HepG2 (cell line): ENCODE data around the gene IL6ST. TPM values are rescaled to one million over a fixed set of nuclear protein-coding genes. Genes with fewer than 3 reads are reported as not detected.
"Not testable (repeated sequence)": the region's sequence is repeated elsewhere in the genome, so short reads cannot be mapped to it uniquely, and the experiment has no call there.

Source experiments
- ATAC-seq: fragments of 200-7000 bp; cut with Tn5 transposase; 3 replicates; pipeline ENCODE4 v1.9.1; 2020; ENCODE audit warnings: mild to moderate bottlenecking, moderate library complexity
- BruUV-seq: library from RNA; stranded (reverse); fragments of 400-500 nt; replicated peaks from 2 replicates; lab custom pipeline; 2021; lab: Mats Ljungman, UMichigan
- CTCF ChIA-PET: fragments of 300-600 bp; formaldehyde crosslinking; extraction: SDS; loops from one replicate; lab custom pipeline; 2021; ENCODE audit warnings: low total read pairs, inconsistent platforms, low intra/inter-chr PET ratio; lab: Yijun Ruan, JAX
- POLR2A ChIA-PET: fragments of 350-600 bp; sonication (Branson Sonifier 250); formaldehyde crosslinking; loops from one replicate; lab custom pipeline; 2020; ENCODE audit warnings: antibody characterized with exemption, inconsistent platforms; lab: Yijun Ruan, JAX
- DNase-seq: peaks from one replicate; pipeline ENCODE4 v3.0.0-alpha.2; 2015; ENCODE audit warnings: low spot score
- FAIRE-seq: peaks from 3 replicates; lab custom pipeline; 2011; peaks lifted over from hg19 to GRCh38; lab: Jason Lieb, UNC
- H2AFZ ChIP-seq: one replicate; pipeline ENCODE4 v1.6.1; 2011; ENCODE audit warnings: low read length, inconsistent platforms
- H3K27ac ChIP-seq: fragments of 300-600 bp; 3 replicates; pipeline ENCODE4 v1.8.0; 2011; ENCODE audit warnings: mixed run types, mild to moderate bottlenecking, mixed read lengths, low read length, inconsistent platforms; ENCODE audit not compliant: insufficient read depth; ENCODE audit errors: extremely low read length
- H3K27me3 ChIP-seq, 2 experiments: fragments of 200-600 bp in 1 of 2; 2 replicates in 1 of 2; 3 replicates in 1 of 2; pipeline versions ENCODE4 v1.6.0 to v1.8.0; 2011; ENCODE audit warnings: low read length in 2 of 2, mild to moderate bottlenecking in 2 of 2, moderate library complexity in 2 of 2, inconsistent platforms in 1 of 2; ENCODE audit not compliant: insufficient read depth in 2 of 2, control insufficient read depth in 1 of 2
- H3K36me3 ChIP-seq, 2 experiments: fragments of 200-600 bp in 1 of 2; replicated peaks in 1 of 2; 2 replicates in 1 of 2; 3 replicates in 1 of 2; pipeline versions ENCODE4 v1.5.1 to v1.8.0; 2011; ENCODE audit warnings: low read length in 2 of 2, inconsistent platforms in 1 of 2; ENCODE audit not compliant: insufficient read depth in 2 of 2, control insufficient read depth in 1 of 2
- H3K4me1 ChIP-seq: 2 replicates; pipeline ENCODE4 v1.5.1; 2012; ENCODE audit warnings: low read length, inconsistent platforms; ENCODE audit not compliant: insufficient read depth
- H3K4me2 ChIP-seq: 2 replicates; pipeline ENCODE4 v1.6.0; 2011; ENCODE audit warnings: low read depth, low read length, inconsistent platforms
- H3K4me3 ChIP-seq, 3 experiments: fragments of 200-600 bp in 1 of 3; sonication (generic), shearing (Covaris generic) in 1 of 3; replicated peaks in 1 of 3; 2 replicates each; pipeline ENCODE4 v1.5.1; 2011 to 2016; ENCODE audit warnings: low read length in 3 of 3, inconsistent platforms in 2 of 3, low read depth in 2 of 3, mild to moderate bottlenecking in 2 of 3, control low read depth in 1 of 3, mixed read lengths in 1 of 3; ENCODE audit not compliant: insufficient read depth in 1 of 3
- H3K79me2 ChIP-seq: one replicate; pipeline ENCODE4 v1.6.1; 2011; ENCODE audit warnings: low read length, inconsistent platforms; ENCODE audit not compliant: insufficient read depth
- H3K9ac ChIP-seq: 2 replicates; pipeline ENCODE4 v1.6.0; 2011; ENCODE audit warnings: mild to moderate bottlenecking, low read depth, low read length, inconsistent platforms; ENCODE audit not compliant: insufficient read depth
- H3K9me3 ChIP-seq: 2 replicates; pipeline ENCODE4 v1.5.1; 2012; ENCODE audit warnings: mild to moderate bottlenecking, low read length
- H4K20me1 ChIP-seq: 2 replicates; pipeline ENCODE4 v1.6.0; 2011; ENCODE audit warnings: inconsistent platforms, mild to moderate bottlenecking, low read length, moderate library complexity; ENCODE audit not compliant: insufficient read depth
- PATZ1 ChIP-seq: sonication (generic); formaldehyde crosslinking; IDR thresholded peaks from 2 replicates; pipeline ENCODE4 v1.4.0; 2020; ENCODE audit warnings: missing genetic modification reagents
- SP140L ChIP-seq: sonication (generic); formaldehyde crosslinking; IDR thresholded peaks from 2 replicates; pipeline ENCODE4 v1.4.0; 2020; ENCODE audit warnings: missing genetic modification reagents, borderline replicate concordance
- WGBS: methylation state at CpG from one replicate; pipeline ENCODE4 v1.1.6; 2017; ENCODE audit warnings: low lambda C conversion rate; 5-methylcytosine and 5-hydroxymethylcytosine counted together
- in situ Hi-C: cut with HindIII; loops from 2 replicates; pipeline ENCODE4 v1.10.0; 2017; ENCODE audit warnings: low pct_unique_long_range_greater_than_20kb; ENCODE audit not compliant: extremely low pct_ligation_motif_present
- intact Hi-C: fragments of 100-400 bp; cut with micrococcal nuclease; formaldehyde crosslinking; loops from one replicate; pipeline ENCODE4 v1.10.0; 2022; ENCODE audit not compliant: unreplicated experiment
- polyA plus RNA-seq, 8 experiments: library from polyadenylated mRNA; depleted of rRNA in 3 of 8; stranded (reverse) in 7 of 8; unstranded in 1 of 8; fragments of >200 nt; fragmentation: Illumina TruSeq in 4 of 8; extraction: Trizol in 4 of 8; gene quantifications; 2 replicates each; pipeline versions ENCODE4 v1.2.1 to v1.2.3, GENCODE V29; 2011 to 2016; ENCODE audit warnings: low read depth in 4 of 8, missing spikeins in 1 of 8, mixed read lengths in 1 of 8; ENCODE audit not compliant: insufficient read depth in 1 of 8
- total RNA-seq, 5 experiments: library from RNA; depleted of rRNA; stranded (reverse); fragments of >200 nt; fragmentation: Illumina TruSeq; extraction: Trizol; gene quantifications; 2 replicates each; pipeline ENCODE4 v1.2.3, GENCODE V29; 2016; ENCODE audit warnings: low read depth in 1 of 5
- TF ChIP-seq, protein P1 (sequence below): sonication (generic); formaldehyde crosslinking; IDR thresholded peaks from one replicate; pipeline ENCODE4 v1.5.1; 2020; ENCODE audit warnings: mild to moderate bottlenecking, missing genetic modification reagents; ENCODE audit errors: not compliant biosample characterization
- TF ChIP-seq, protein P2 (sequence below): sonication (generic); formaldehyde crosslinking; IDR thresholded peaks from 2 replicates; pipeline ENCODE4 v1.9.0; 2021; ENCODE audit warnings: missing genetic modification reagents, mild to moderate bottlenecking, borderline replicate concordance

Gene IL6ST
- total and polyA plus RNA-seq, 2 of the 13 experiments (the other 11 are each of a cell fraction or from before 2014, with no cell fraction given): 66.6 to 166 TPM

DNA sequence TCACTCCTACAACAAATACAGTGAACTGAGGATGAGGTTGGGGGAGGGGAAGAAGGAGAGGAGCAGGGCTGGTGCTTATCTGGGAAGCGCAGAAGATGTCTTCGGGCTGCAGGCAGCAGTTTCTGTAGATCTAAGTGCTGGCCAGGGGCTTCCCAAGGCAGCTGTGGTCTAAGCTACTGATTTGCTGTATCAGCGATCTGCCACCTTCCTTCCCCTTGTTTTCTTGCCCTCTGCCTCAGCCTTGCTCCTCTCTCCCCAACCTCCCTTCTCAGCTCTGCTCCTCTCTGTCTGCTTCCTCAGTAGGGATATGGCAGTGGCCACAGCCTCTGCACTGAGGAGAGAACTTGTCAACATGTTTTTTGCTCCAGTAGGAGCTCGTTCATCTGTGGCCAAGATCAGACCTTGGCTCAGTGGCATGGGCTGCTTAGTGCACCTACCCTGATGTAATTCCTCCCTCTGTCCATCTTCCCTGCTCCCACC is 42.8 kb upstream of the IL6ST start (continued):
- TF ChIP-seq, protein P1, sequence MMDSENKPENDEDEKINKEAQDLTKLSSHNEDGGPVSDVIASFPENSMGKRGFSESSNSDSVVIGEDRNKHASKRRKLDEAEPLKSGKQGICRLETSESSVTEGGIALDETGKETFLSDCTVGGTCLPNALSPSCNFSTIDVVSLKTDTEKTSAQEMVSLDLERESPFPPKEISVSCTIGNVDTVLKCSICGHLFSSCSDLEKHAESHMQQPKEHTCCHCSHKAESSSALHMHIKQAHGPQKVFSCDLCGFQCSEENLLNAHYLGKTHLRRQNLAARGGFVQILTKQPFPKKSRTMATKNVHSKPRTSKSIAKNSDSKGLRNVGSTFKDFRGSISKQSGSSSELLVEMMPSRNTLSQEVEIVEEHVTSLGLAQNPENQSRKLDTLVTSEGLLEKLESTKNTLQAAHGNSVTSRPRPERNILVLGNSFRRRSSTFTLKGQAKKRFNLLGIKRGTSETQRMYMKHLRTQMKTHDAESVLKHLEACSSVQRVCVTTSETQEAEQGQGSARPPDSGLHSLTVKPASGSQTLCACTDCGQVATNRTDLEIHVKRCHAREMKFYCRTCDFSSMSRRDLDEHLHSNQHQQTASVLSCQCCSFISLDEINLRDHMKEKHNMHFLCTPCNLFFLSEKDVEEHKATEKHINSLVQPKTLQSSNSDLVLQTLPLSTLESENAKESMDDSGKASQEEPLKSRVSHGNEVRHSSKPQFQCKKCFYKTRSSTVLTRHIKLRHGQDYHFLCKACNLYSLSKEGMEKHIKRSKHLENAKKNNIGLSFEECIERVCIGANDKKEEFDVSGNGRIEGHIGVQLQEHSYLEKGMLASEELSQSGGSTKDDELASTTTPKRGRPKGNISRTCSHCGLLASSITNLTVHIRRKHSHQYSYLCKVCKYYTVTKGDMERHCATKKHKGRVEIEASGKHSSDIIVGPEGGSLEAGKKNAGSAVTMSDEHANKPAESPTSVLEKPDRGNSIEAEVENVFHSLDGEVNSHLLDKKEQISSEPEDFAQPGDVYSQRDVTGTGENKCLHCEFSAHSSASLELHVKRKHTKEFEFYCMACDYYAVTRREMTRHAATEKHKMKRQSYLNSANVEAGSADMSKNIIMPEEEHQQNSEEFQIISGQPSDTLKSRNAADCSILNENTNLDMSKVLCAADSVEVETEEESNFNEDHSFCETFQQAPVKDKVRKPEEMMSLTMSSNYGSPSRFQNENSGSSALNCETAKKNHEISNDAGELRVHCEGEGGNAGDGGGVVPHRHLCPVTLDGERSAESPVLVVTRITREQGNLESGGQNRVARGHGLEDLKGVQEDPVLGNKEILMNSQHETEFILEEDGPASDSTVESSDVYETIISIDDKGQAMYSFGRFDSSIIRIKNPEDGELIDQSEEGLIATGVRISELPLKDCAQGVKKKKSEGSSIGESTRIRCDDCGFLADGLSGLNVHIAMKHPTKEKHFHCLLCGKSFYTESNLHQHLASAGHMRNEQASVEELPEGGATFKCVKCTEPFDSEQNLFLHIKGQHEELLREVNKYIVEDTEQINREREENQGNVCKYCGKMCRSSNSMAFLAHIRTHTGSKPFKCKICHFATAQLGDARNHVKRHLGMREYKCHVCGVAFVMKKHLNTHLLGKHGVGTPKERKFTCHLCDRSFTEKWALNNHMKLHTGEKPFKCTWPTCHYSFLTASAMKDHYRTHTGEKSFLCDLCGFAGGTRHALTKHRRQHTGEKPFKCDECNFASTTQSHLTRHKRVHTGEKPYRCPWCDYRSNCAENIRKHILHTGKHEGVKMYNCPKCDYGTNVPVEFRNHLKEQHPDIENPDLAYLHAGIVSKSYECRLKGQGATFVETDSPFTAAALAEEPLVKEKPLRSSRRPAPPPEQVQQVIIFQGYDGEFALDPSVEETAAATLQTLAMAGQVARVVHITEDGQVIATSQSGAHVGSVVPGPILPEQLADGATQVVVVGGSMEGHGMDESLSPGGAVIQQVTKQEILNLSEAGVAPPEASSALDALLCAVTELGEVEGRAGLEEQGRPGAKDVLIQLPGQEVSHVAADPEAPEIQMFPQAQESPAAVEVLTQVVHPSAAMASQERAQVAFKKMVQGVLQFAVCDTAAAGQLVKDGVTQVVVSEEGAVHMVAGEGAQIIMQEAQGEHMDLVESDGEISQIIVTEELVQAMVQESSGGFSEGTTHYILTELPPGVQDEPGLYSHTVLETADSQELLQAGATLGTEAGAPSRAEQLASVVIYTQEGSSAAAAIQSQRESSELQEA (CRISPR knock-in tag): no peak
- TF ChIP-seq, protein P2, sequence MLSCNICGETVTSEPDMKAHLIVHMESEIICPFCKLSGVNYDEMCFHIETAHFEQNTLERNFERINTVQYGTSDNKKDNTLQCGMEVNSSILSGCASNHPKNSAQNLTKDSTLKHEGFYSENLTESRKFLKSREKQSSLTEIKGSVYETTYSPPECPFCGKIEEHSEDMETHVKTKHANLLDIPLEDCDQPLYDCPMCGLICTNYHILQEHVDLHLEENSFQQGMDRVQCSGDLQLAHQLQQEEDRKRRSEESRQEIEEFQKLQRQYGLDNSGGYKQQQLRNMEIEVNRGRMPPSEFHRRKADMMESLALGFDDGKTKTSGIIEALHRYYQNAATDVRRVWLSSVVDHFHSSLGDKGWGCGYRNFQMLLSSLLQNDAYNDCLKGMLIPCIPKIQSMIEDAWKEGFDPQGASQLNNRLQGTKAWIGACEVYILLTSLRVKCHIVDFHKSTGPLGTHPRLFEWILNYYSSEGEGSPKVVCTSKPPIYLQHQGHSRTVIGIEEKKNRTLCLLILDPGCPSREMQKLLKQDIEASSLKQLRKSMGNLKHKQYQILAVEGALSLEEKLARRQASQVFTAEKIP (CRISPR knock-in tag): no peak
- TF ChIP-seq PATZ1 (CRISPR knock-in tag) (no peak), SP140L (no peak)

DNA sequence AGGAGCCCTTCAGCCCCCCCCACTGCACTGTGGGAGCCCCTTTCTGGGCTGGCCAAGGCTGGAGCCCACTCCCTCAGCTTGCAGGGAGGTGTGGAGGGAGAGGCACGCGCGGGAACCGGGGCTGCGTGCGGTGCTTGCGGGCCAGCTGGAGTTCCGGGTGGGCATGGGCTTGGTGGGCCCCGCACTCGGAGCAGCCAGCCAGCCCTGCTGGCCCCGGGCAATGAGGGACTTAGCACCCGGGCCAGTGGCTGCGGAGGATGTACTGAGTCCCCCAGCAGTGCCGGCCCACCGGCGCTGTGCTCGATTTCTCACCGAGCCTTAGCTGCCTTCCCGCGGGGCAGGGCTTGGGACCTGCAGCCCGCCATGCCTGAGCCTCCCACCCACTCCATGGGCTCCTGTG is 40.6 kb upstream of the IL6ST start:
- H3K79me2 ChIP-seq, POLR2A ChIA-PET: not testable (repeated sequence)
- WGBS: no CpG with 5 or more reads among the region's 21 CpGs

More for the DNA sequence above, 40.6 kb upstream of the IL6ST start:
- CTCF ChIA-PET, H3K9ac ChIP-seq, H3K4me2 ChIP-seq, ATAC-seq, H3K4me3 ChIP-seq, intact Hi-C loops, BruUV-seq, FAIRE-seq, H4K20me1 ChIP-seq, H3K27ac ChIP-seq, H3K27me3 ChIP-seq, H2AFZ ChIP-seq, H3K9me3 ChIP-seq, H3K36me3 ChIP-seq, DNase-seq, in situ Hi-C loops: not testable (repeated sequence)
- H3K4me1 ChIP-seq: peaks cover 13% of the 10 kb centered on the region
